ENCODE data around the gene WDR18.

- TF ChIP-seq EZH2 (IDR thresholded peaks at IDR 0.05) (no peak), POLR2AphosphoS5 (IDR thresholded peaks at IDR 0.05; ENCODE audit: borderline replicate concordance, low read depth, low read length) (no peak; the same call in 1 of the 2 replicates), FOXP2 (optimal IDR thresholded peaks at IDR 0.05; ENCODE audit: control extremely low read depth, extremely low read length, insufficient read depth) (no peak)
These were observed 25.2 kb downstream of the WDR18 start for GRCh38 chr19:1009041-1009980.

All from SK-N-MC (cell line).